Mucosa of gallbladder (tissue), 1 donor: ENCODE data around the gene FIG4. TPM values are rescaled to one million over a fixed set of nuclear protein-coding genes. Genes with fewer than 3 reads are reported as not detected.
"Not testable (repeated sequence)": the region's sequence is repeated elsewhere in the genome, so short reads cannot be mapped to it uniquely, and the experiment has no call there.

Experiments
- DNase-seq: peaks from one replicate; pipeline ENCODE4 v3.0.0-alpha.2; 2020; ENCODE audit warnings: low spot score
- total RNA-seq: library from RNA; stranded (reverse); gene quantifications from one replicate; pipeline ENCODE4 v1.2.1, GENCODE V29; 2021
- donor health status: DM: no; HTN: no; CAD: no.

FIG4 gene
- total RNA-seq, 1 donor from 2014 or later, result 19.7 TPM

DNA sequence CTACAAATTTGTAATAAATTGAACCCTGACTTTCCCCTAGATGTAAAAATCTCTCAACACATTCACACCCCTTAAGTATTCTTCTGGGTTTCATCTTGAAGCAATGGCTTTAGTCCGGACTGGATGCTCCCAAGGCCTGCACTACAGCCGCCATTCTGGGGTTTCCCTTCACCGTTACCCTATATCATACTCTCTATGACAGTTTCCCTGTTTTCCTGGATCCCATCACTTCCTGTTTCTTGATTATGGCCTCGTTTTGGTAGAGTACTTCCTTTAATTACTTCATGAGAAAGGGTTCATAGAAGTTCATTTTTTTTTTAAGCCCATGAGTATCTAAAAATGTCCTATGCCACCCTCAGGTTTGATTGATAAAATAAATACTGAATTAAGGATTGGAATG lies 11.7 kb downstream of the FIG4 start:
- no peak for DNase-seq

- peak; percentile 87 for DNase-seq
Measured at GRCh38 chr6:109705258-109705657, 14.2 kb downstream of the FIG4 start.

DNA sequence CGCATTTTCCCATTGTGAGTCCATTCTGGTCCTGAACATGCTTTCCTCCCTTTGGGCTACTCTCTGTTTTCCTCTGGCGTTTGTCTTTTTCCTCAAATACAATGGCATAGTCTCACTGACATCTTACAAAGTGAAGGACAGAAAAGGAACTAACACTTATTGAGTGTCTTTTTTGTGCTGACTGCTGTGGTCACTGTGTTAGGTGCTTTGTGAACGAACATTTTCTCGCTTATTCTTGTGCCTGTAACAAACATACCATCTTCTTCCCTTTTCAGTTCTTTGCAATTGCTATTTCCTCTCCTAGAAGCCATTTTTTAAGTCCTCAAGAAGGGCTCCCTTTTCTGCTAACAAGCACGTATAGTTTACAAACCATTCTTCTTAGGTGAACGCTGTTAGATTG lies 15.4 kb downstream of the FIG4 start:
- no peak for DNase-seq

DNA sequence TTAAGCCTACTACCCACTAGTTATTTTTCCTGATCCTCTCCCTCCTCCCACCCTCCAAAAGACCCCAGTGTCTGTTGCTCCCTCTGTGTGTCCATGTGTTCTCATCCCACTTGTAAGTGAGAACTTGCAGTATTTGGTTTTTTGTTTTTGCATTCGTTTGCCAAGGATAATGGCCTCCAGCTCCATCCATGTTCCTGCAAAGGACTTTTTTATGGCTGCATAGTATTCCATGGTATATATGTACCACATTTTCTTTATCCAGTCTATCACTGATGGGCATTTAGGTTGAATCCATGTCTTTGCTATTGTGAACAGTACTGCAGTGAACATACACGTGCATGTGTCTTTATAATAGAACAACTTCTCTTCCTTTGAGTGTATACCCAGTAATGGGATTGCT lies 17.0 kb downstream of the FIG4 start:
- not testable (repeated sequence) for DNase-seq

DNA sequence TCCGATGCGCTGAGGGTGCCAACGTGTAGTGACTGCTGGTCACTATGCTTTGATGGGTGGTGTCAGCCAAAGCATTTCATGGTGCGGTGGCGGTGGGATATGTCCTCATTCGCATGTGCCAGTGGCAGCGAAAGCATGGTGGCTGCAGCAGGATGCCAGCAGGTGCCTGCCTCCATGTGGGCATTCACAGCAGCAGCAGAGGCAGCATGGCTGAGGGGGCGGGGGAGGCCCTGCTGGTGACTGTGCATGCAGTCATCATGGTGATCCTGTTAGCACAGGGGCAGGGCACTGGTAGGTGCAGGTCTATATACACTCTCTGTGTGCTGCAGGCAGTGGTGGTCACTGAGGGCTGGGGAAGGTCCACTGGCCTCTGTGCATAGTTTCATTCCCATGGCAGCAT lies 22.0 kb downstream of the FIG4 start:
- no peak for DNase-seq

DNA sequence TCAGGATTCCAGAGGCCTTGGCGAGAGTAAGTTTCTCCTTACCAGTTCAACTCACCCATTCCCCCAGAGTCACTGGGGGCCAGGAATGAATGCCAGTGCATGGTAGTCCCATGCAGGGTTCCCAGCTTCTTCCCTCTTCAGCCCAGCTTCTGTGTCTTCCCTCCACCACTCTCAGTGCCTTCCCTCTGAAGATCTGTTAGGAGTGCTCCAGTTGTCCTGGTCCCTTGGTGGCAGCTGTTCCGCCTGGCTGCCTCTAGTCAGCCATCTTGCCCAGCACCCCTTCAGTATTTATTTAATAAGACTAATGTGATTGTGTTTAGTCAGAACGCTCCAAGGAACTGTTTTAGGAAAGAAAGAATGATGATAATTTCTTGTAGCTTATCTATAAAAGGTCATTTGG lies 23.1 kb downstream of the FIG4 start:
- DNase-seq, result no peak

DNA sequence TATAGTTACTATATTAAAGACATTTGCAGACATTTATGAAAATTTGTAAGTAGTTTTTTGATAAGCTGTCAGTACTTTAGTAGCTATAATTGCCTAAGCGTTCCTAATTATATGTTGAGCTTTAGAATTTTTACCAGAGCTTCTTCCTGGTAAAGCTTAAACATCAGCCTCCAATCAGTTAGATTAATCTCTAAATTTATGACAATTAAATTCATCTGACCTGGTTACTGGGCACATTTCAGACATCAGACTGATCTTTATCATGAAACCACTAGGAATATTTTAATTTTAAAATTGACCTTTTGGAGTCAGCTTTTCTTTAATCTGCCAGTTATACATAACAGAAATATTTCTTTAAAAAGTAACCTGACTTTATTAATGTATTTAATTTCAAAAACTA lies 23.5 kb downstream of the FIG4 start:
- DNase-seq, result no peak

DNA sequence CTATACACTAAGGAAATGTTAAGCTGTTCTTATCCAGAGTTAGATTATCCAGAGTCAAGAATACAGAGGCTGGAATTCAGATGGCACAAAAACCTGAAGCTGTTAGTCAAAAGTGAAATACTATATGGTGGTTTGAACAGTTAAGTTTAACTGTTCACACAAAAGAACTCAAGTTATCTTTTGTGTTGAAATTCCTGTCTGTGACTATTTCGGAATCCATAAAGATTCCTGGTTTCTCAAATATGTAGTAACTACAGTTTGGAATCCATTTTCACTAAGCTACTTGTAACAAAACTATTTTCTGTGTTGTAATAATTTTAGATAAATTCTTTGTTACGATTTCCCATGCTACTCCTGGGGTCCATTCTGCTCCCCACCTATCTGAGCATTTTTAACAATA lies 24.5 kb downstream of the FIG4 start:
- no peak for DNase-seq

- no peak for DNase-seq
Measured at GRCh38 chr6:109717971-109718370, 26.9 kb downstream of the FIG4 start.

GRCh38 chr6:109718991-109719390 lies 27.9 kb downstream of the FIG4 start:
- no peak for DNase-seq

DNA sequence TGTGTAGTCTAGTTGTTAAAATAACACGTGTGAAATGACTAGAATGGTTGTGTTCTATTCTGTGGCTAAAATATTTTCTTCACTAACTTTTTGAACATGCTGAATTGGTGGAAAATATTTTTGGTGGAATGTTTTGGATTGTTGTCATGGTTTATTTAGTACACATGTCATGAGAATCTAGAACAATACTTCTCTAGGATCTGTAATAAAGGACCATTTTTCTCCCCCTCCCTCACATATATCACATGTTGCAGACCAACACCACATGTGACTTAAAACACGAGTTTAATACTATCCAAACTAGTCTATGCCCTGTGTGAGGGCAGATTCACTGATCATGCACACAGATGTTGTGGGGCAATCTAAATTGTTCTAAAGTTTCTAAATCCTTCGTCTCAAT lies 29.2 kb downstream of the FIG4 start:
- DNase-seq, result no peak

- DNase-seq, result no peak
Measured at GRCh38 chr6:109722011-109722410, 30.9 kb downstream of the FIG4 start.

GRCh38 chr6:109722564-109723254 lies 31.6 kb downstream of the FIG4 start:
- DNase-seq, result no peak

DNA sequence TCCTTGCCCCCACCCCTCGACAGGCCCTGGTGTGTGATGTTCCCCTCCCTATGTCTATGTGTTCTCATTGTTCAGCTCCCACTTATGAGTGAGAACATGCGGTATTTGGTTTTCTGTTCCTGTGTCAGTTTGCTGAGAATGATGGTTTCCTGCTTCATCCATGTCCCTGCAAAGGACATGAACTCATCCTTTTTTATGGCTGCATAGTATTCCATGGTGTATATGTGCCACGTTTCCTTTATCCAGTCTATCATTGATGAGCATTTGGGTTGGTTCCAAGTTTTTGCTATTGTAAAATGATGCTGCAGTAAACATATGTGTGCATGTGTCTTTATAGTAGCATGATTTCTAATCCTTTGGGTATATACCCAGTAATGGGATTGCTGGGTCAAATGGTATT lies 34.2 kb downstream of the FIG4 start:
- DNase-seq, result not testable (repeated sequence)

GRCh38 chr6:109736273-109737025 lies 45.4 kb downstream of the FIG4 start:
- no peak for DNase-seq

DNA sequence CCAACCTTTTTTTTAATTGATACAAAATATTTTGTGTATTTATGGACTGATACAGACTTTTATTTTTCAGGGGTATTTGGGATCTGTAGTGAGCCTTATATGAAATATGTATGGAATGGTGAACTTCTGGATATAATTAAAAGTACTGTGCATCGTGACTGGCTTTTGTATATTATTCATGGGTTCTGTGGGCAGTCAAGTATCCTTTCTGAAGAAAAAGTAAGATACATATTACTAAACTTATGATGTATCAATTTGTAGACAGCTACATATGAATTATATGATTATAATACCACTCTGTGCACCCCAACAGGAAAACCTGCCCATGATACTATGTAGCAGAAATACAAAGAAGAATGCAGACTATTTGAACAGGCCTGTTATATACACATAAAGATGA lies 47.2 kb downstream of the FIG4 start:
- no peak for DNase-seq

- no peak for DNase-seq
Measured at GRCh38 chr6:109738667-109739066, 47.6 kb downstream of the FIG4 start.

DNA sequence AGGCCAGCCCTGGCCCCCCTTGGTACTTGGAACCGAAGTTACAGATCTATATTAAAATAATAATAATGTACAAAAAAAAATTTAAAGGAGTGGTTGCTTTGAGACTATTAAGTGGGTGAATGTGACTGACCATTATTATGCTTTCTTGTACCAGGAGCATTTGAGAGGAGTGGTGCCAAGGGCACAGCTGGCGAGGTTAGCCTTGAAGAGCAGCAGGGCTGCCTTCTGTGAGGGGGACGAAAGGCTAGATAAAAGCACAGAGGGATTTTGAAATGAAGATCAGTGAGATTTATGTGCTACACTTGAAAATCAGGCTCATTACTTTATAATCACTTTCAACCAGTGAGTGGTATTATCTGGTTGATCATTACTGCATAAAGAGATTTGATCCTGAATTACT lies 48.6 kb downstream of the FIG4 start:
- DNase-seq, result no peak

GRCh38 chr6:109740787-109741186 lies 49.7 kb downstream of the FIG4 start:
- no peak for DNase-seq

GRCh38 chr6:109743739-109744138 lies 52.6 kb downstream of the FIG4 start:
- no peak for DNase-seq

DNA sequence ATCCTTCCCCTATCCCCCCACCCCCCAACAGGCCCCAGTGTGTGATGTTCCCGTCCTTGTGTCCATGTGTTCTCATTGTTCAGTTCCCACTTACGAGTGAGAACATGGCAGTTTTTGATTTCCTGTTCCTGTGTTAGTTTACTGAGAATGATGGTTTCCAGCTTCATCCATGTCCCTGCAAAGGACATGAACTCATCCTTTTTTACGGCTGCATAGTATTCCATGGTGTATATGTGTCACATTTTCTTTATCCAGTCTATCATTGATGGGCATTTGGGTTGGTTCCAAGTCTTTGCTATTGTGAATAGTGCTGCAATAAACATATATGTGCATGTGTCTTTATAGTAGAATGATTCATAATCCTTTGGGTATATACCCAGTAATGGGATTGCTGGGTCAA lies 53.7 kb downstream of the FIG4 start:
- DNase-seq, result not testable (repeated sequence)

DNA sequence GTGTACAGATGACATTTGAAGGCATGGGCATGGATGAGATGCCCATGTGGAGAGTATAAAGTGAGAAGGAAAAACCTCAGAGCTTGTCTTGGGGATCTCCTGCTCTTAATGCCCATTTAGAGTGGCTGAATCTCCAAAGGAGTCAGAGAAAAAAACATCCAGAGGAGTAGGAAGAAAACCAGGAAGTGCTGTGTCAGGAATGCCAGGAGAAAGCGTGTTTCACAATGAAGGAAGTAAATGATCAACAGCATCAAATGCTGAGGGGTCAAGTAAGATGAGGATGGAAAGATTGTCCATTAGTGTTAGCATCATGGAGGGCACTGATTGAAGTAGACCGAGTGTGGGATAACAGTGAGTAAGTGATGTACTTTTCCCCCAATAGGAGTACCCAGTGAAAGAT lies 56.1 kb downstream of the FIG4 start:
- DNase-seq, result no peak

GRCh38 chr6:109759098-109759955 lies 68.2 kb downstream of the FIG4 start:
- DNase-seq, result no peak
